ENCODE measurements around the gene VWF.

DNA sequence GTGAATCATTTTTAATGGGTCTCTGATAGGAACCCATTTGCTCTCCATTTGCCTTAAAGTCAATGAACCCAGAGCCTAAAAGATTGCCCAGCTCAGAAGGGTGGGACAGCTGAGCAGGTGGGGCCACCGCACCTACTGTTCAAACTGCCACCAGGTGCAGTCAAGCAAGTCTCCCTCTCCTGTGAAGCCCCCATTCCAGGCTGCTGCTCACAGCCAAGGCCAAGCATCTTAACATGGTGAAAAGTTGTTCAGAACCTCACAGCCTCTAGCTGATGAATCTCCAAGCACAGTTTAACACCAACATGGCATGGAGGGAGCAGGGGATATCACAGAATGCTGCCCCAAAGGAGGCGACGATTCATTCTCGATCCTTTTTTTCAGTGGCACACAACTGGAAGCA, 209.0 kb downstream of the VWF start:
- no peak for TF ChIP-seq POLR2A (IDR thresholded peaks at IDR 0.05; ENCODE audit: low read depth, low read length)
- TF ChIP-seq, protein P1, sequence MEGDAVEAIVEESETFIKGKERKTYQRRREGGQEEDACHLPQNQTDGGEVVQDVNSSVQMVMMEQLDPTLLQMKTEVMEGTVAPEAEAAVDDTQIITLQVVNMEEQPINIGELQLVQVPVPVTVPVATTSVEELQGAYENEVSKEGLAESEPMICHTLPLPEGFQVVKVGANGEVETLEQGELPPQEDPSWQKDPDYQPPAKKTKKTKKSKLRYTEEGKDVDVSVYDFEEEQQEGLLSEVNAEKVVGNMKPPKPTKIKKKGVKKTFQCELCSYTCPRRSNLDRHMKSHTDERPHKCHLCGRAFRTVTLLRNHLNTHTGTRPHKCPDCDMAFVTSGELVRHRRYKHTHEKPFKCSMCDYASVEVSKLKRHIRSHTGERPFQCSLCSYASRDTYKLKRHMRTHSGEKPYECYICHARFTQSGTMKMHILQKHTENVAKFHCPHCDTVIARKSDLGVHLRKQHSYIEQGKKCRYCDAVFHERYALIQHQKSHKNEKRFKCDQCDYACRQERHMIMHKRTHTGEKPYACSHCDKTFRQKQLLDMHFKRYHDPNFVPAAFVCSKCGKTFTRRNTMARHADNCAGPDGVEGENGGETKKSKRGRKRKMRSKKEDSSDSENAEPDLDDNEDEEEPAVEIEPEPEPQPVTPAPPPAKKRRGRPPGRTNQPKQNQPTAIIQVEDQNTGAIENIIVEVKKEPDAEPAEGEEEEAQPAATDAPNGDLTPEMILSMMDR (IDR thresholded peaks at IDR 0.05; ENCODE audit: extremely low read depth in 1 of 2, insufficient read depth in 1 of 2, low read depth in 1 of 2, low read length in 2 of 2) = no peak
- no peak for TF ChIP-seq FOS (IDR thresholded peaks at IDR 0.05; ENCODE audit: borderline replicate concordance, insufficient read depth, low read length)
- TF ChIP-seq EZH2 (IDR thresholded peaks at IDR 0.05; ENCODE audit: borderline replicate concordance, low read depth, low read length, severe bottlenecking) = no peak

Data from endothelial cell of umbilical vein (primary cell).